WTC11 (cell line): ENCODE results near the gene CNNM3. TPM values are rescaled to one million over a fixed set of nuclear protein-coding genes. Genes with fewer than 3 reads are reported as not detected.
A peak's percentile ranks its signal among the peaks of the same experiment; 100 is the strongest.

ENCODE experiments used
- ATAC-seq: fragments of 200-7000 bp; cut with Tn5 transposase; 2 replicates; pipeline ENCODE4 v1.10.0; 2021; ENCODE audit warnings: mild to moderate bottlenecking, moderate library complexity
- CTCF ChIA-PET: fragments of 300-600 bp; sonication (Branson Sonifier 250); formaldehyde crosslinking; loops from one replicate; lab custom pipeline; 2021; ENCODE audit warnings: antibody characterized with exemption; lab: Charles Lee
- POLR2A ChIA-PET: fragments of 350-600 bp; sonication (Branson Sonifier 250); formaldehyde crosslinking; loops from one replicate; lab custom pipeline; 2021; ENCODE audit warnings: antibody characterized with exemption; lab: Charles Lee
- DNase-seq: peaks from one replicate; pipeline ENCODE4 v3.0.0; 2021; ENCODE audit warnings: low spot score
- H3K27ac Mint-ChIP-seq: 2 replicates; pipeline ENCODE4 v1.8.0; 2021; ENCODE audit warnings: mixed read lengths
- H3K27me3 Mint-ChIP-seq: 2 replicates; pipeline ENCODE4 v1.8.0; 2021; ENCODE audit warnings: low read depth, mild to moderate bottlenecking, moderate library complexity, mixed read lengths
- H3K36me3 Mint-ChIP-seq: 2 replicates; pipeline ENCODE4 v1.8.0; 2021; ENCODE audit warnings: mixed read lengths
- H3K4me1 Mint-ChIP-seq: 2 replicates; pipeline ENCODE4 v1.8.0; 2022; ENCODE audit warnings: mixed read lengths
- H3K4me3 Mint-ChIP-seq: 2 replicates; pipeline ENCODE4 v1.8.0; 2021; ENCODE audit warnings: mild to moderate bottlenecking, moderate library complexity, mixed read lengths
- H3K9me3 Mint-ChIP-seq: 2 replicates; pipeline ENCODE4 v1.8.0; 2021; ENCODE audit warnings: mixed read lengths
- ATF1 ChIP-seq: sonication (generic); formaldehyde crosslinking; IDR thresholded peaks from 2 replicates; pipeline ENCODE4 v1.8.1; 2023; ENCODE audit warnings: mild to moderate bottlenecking, moderate library complexity, missing genetic modification reagents
- ELF4 ChIP-seq: sonication (generic); formaldehyde crosslinking; IDR thresholded peaks from 2 replicates; pipeline ENCODE4 v1.8.1; 2022; ENCODE audit warnings: low read depth, mild to moderate bottlenecking, moderate library complexity, missing genetic modification reagents
- EMX1 ChIP-seq: fragments of 250-450 bp; sonication (Bioruptor Pico); IDR thresholded peaks from 2 replicates; pipeline ENCODE4 v1.8.0; 2021; ENCODE audit warnings: mild to moderate bottlenecking
- ESRRA ChIP-seq: sonication (generic); formaldehyde crosslinking; IDR thresholded peaks from 2 replicates; pipeline ENCODE4 v1.8.1; 2022; ENCODE audit warnings: mild to moderate bottlenecking, missing genetic modification reagents, borderline replicate concordance
- ETV6 ChIP-seq: sonication (generic); formaldehyde crosslinking; IDR thresholded peaks from 2 replicates; pipeline ENCODE4 v1.8.1; 2022; ENCODE audit warnings: mild to moderate bottlenecking, missing genetic modification reagents
- HMGA2 ChIP-seq: fragments of 250-450 bp; sonication (Bioruptor Pico); IDR thresholded peaks from 2 replicates; pipeline ENCODE4 v1.4.0; 2021; ENCODE audit warnings: mild to moderate bottlenecking, moderate library complexity
- JAZF1 ChIP-seq: fragments of 250-450 bp; sonication (Bioruptor Pico); IDR thresholded peaks from 2 replicates; pipeline ENCODE4 v1.9.0; 2021; ENCODE audit warnings: moderate library complexity, mild to moderate bottlenecking, inconsistent platforms
- MYBL2 ChIP-seq: sonication (generic); formaldehyde crosslinking; IDR thresholded peaks from 2 replicates; pipeline ENCODE4 v1.8.1; 2023; ENCODE audit warnings: mild to moderate bottlenecking, moderate library complexity, missing genetic modification reagents
- NFYB ChIP-seq: sonication (generic); formaldehyde crosslinking; conservative IDR thresholded peaks from 2 replicates; pipeline ENCODE4 v1.8.0; 2022; ENCODE audit warnings: low read depth, missing genetic modification reagents
- OVOL2 ChIP-seq: fragments of 250-450 bp; sonication (Bioruptor Pico); IDR thresholded peaks from 2 replicates; pipeline ENCODE4 v1.9.0; 2021; ENCODE audit warnings: mild to moderate bottlenecking, borderline replicate concordance
- ZBTB21 ChIP-seq: sonication (generic); formaldehyde crosslinking; IDR thresholded peaks from 2 replicates; pipeline ENCODE4 v1.8.1; 2023; ENCODE audit warnings: mild to moderate bottlenecking, missing genetic modification reagents, borderline replicate concordance
- ZNF232 ChIP-seq: sonication (generic); formaldehyde crosslinking; IDR thresholded peaks from 2 replicates; pipeline ENCODE4 v1.8.0; 2022; ENCODE audit warnings: mild to moderate bottlenecking, missing genetic modification reagents
- ZNF416 ChIP-seq: fragments of 250-450 bp; sonication (Bioruptor Pico); IDR thresholded peaks from 2 replicates; pipeline ENCODE4 v1.9.0; 2021; ENCODE audit warnings: mild to moderate bottlenecking, inconsistent platforms
- total RNA-seq: library from RNA; stranded (reverse); gene quantifications from 3 replicates; pipeline ENCODE4 v1.2.3, GENCODE V29; 2021
- TF ChIP-seq, protein P1 (sequence below): fragments of 250-450 bp; sonication (Bioruptor Pico); IDR thresholded peaks from 2 replicates; pipeline ENCODE4 v2.1.2; 2022; ENCODE audit warnings: mild to moderate bottlenecking, moderate library complexity
- TF ChIP-seq, protein P2 (sequence below): sonication (generic); formaldehyde crosslinking; IDR thresholded peaks from 2 replicates; pipeline ENCODE4 v1.8.1; 2022; ENCODE audit warnings: low read depth, missing genetic modification reagents, borderline replicate concordance
- TF ChIP-seq, protein P3 (sequence below): sonication (generic); formaldehyde crosslinking; IDR thresholded peaks from 2 replicates; pipeline ENCODE4 v1.8.0; 2022; ENCODE audit warnings: missing genetic modification reagents
- TF ChIP-seq, protein P4 (sequence below): sonication (generic); formaldehyde crosslinking; IDR thresholded peaks from 2 replicates; pipeline ENCODE4 v1.8.1; 2023; ENCODE audit warnings: mild to moderate bottlenecking, missing genetic modification reagents, moderate library complexity
- TF ChIP-seq, protein P5 (sequence below): sonication (generic); formaldehyde crosslinking; IDR thresholded peaks from 2 replicates; pipeline ENCODE4 v1.8.0; 2023; ENCODE audit warnings: missing genetic modification reagents
- TF ChIP-seq, protein P6 (sequence below): sonication (generic); formaldehyde crosslinking; IDR thresholded peaks from 2 replicates; pipeline ENCODE4 v1.8.1; 2022; ENCODE audit warnings: low read depth, mild to moderate bottlenecking, moderate library complexity, missing genetic modification reagents, borderline replicate concordance

Gene CNNM3
- total RNA-seq, 1 experiment from 2014 or later: 34.9 TPM

DNA sequence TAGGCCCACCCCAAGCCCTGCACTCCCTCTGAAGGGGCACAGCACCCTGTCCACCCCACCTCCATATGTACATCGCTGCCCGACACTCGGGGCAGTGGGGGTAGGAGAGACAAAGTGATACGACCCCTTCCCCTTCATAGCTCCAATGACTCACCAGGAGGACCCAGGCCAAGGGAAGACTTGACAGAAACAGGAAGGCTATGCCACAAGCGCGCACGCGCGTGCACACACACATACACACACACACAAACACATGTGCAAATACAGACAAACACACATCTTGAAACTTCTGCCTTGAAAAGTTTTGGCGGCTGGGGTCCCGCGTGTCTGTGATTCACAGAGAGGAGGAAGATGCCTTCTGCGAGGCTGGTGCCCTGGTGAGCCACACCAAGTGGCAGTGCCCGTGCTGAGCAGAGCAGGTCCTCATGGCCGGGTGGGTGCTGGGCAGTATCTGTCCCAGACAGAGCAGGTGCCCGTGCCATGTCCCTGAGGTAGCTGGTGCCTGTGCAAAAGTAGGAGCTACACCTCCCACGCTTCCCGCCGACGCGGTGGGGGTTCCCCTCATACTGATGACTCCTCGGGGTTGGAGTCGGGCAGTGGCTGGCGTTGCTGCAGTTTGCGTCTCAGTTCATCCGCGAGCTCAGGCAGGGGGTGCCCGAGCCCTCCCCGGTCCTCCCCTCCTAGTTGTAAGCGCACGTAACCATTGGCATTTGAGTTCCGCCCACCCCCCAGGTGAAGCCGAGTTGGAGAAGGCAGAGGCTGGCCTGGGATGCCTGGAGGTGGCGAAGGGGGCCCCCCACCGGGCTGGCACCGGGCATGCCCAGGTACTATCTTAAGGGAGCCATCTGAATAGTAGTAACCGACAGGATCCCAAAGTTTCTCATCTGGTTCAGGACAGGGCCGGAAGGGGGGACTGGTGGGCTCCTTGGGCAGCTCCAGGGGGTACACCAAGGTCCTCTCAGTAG lies 44.3 kb downstream of the CNNM3 start:
- no peaks in the 10 kb centered on the region for H3K27me3 Mint-ChIP-seq
- H3K4me1 Mint-ChIP-seq: peaks cover 21% of the 10 kb centered on the region
- TF ChIP-seq ETV6 (CRISPR knock-in tag) (no peak), ZNF232 (CRISPR knock-in tag) (no peak), ELF4 (CRISPR knock-in tag) (no peak), HMGA2 (CRISPR knock-in tag) (no peak), ESRRA (CRISPR knock-in tag) (no peak), ZBTB21 (no peak), EMX1 (CRISPR knock-in tag) (no peak), NFYB (CRISPR knock-in tag) (no peak), MYBL2 (no peak), OVOL2 (no peak), ZNF416 (CRISPR knock-in tag) (no peak), ATF1 (CRISPR knock-in tag) (no peak), JAZF1 (CRISPR knock-in tag) (no peak)
- TF ChIP-seq, protein P1, sequence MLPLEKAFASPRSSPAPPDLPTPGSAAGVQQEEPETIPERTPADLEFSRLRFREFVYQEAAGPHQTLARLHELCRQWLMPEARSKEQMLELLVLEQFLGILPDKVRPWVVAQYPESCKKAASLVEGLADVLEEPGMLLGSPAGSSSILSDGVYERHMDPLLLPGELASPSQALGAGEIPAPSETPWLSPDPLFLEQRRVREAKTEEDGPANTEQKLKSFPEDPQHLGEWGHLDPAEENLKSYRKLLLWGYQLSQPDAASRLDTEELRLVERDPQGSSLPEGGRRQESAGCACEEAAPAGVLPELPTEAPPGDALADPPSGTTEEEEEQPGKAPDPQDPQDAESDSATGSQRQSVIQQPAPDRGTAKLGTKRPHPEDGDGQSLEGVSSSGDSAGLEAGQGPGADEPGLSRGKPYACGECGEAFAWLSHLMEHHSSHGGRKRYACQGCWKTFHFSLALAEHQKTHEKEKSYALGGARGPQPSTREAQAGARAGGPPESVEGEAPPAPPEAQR: no peak
- TF ChIP-seq, protein P2, sequence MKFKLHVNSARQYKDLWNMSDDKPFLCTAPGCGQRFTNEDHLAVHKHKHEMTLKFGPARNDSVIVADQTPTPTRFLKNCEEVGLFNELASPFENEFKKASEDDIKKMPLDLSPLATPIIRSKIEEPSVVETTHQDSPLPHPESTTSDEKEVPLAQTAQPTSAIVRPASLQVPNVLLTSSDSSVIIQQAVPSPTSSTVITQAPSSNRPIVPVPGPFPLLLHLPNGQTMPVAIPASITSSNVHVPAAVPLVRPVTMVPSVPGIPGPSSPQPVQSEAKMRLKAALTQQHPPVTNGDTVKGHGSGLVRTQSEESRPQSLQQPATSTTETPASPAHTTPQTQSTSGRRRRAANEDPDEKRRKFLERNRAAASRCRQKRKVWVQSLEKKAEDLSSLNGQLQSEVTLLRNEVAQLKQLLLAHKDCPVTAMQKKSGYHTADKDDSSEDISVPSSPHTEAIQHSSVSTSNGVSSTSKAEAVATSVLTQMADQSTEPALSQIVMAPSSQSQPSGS (CRISPR knock-in tag): no peak
- TF ChIP-seq, protein P3, sequence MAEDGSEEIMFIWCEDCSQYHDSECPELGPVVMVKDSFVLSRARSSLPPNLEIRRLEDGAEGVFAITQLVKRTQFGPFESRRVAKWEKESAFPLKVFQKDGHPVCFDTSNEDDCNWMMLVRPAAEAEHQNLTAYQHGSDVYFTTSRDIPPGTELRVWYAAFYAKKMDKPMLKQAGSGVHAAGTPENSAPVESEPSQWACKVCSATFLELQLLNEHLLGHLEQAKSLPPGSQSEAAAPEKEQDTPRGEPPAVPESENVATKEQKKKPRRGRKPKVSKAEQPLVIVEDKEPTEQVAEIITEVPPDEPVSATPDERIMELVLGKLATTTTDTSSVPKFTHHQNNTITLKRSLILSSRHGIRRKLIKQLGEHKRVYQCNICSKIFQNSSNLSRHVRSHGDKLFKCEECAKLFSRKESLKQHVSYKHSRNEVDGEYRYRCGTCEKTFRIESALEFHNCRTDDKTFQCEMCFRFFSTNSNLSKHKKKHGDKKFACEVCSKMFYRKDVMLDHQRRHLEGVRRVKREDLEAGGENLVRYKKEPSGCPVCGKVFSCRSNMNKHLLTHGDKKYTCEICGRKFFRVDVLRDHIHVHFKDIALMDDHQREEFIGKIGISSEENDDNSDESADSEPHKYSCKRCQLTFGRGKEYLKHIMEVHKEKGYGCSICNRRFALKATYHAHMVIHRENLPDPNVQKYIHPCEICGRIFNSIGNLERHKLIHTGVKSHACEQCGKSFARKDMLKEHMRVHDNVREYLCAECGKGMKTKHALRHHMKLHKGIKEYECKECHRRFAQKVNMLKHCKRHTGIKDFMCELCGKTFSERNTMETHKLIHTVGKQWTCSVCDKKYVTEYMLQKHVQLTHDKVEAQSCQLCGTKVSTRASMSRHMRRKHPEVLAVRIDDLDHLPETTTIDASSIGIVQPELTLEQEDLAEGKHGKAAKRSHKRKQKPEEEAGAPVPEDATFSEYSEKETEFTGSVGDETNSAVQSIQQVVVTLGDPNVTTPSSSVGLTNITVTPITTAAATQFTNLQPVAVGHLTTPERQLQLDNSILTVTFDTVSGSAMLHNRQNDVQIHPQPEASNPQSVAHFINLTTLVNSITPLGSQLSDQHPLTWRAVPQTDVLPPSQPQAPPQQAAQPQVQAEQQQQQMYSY (CRISPR knock-in tag): no peak
- TF ChIP-seq, protein P4, sequence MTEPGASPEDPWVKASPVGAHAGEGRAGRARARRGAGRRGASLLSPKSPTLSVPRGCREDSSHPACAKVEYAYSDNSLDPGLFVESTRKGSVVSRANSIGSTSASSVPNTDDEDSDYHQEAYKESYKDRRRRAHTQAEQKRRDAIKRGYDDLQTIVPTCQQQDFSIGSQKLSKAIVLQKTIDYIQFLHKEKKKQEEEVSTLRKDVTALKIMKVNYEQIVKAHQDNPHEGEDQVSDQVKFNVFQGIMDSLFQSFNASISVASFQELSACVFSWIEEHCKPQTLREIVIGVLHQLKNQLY (CRISPR knock-in tag): no peak
- TF ChIP-seq, protein P5, sequence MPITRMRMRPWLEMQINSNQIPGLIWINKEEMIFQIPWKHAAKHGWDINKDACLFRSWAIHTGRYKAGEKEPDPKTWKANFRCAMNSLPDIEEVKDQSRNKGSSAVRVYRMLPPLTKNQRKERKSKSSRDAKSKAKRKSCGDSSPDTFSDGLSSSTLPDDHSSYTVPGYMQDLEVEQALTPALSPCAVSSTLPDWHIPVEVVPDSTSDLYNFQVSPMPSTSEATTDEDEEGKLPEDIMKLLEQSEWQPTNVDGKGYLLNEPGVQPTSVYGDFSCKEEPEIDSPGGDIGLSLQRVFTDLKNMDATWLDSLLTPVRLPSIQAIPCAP (CRISPR knock-in tag): no peak
- TF ChIP-seq, protein P6, sequence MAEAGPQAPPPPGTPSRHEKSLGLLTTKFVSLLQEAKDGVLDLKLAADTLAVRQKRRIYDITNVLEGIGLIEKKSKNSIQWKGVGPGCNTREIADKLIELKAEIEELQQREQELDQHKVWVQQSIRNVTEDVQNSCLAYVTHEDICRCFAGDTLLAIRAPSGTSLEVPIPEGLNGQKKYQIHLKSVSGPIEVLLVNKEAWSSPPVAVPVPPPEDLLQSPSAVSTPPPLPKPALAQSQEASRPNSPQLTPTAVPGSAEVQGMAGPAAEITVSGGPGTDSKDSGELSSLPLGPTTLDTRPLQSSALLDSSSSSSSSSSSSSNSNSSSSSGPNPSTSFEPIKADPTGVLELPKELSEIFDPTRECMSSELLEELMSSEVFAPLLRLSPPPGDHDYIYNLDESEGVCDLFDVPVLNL (CRISPR knock-in tag): no peak
- peak overlapping the region; percentile 93 for H3K27ac Mint-ChIP-seq
- ATAC-seq: no peak
- DNase-seq: no peak
- POLR2A ChIA-PET: interaction anchor here (1.0 kb wide), 1 partner anchor 8 kb away, joined by 3 read pairs; no protein-coding TSS in a partner anchor
- no peak overlapping the region; the same call in 1 of the 2 replicates for H3K4me3 Mint-ChIP-seq
- CTCF ChIA-PET: interaction anchor here (0.8 to 5.6 kb wide), 3 partner anchors 8 to 93 kb away, joined by 3 to 252 read pairs (median 25); no protein-coding TSS in a partner anchor
- peaks cover 31% of the 10 kb centered on the region for H3K36me3 Mint-ChIP-seq
- no peaks in the 10 kb centered on the region for H3K9me3 Mint-ChIP-seq
